Trophoblast cell (in vitro differentiated cells and primary cell): Measurements from ENCODE around the gene VTI1A.

Experiments
- DNase-seq, 2 donors: peaks; one replicate each; pipeline ENCODE4 v3.0.0-alpha.2; 2016
- H2AFZ ChIP-seq: 2 replicates; pipeline ENCODE4 v1.6.1; 2013; ENCODE audit warnings: low read length, moderate library complexity, mild to moderate bottlenecking; ENCODE audit not compliant: insufficient read depth, poor library complexity
- H2AK5ac ChIP-seq: 2 replicates; pipeline ENCODE4 v1.6.1; 2013; ENCODE audit warnings: mild to moderate bottlenecking, low read length
- H2BK120ac ChIP-seq: 2 replicates; pipeline ENCODE4 v1.6.1; 2013; ENCODE audit warnings: low read length, mild to moderate bottlenecking, moderate library complexity; ENCODE audit not compliant: insufficient read depth, poor library complexity
- H2BK12ac ChIP-seq: 2 replicates; pipeline ENCODE4 v1.6.1; 2013; ENCODE audit warnings: mild to moderate bottlenecking, low read length, moderate library complexity
- H2BK5ac ChIP-seq: 2 replicates; pipeline ENCODE4 v1.6.1; 2013; ENCODE audit warnings: low read length, low read depth, moderate library complexity, mild to moderate bottlenecking; ENCODE audit not compliant: poor library complexity
- H3K14ac ChIP-seq: 2 replicates; pipeline ENCODE4 v1.6.1; 2013; ENCODE audit warnings: mild to moderate bottlenecking, low read length
- H3K18ac ChIP-seq: 2 replicates; pipeline ENCODE4 v1.6.1; 2013; ENCODE audit warnings: mild to moderate bottlenecking, low read length
- H3K23ac ChIP-seq: 2 replicates; pipeline ENCODE4 v1.6.1; 2013; ENCODE audit warnings: low read length
- H3K27ac ChIP-seq: 2 replicates; pipeline ENCODE4 v1.5.1; 2013; ENCODE audit warnings: low read depth, mild to moderate bottlenecking, inconsistent platforms, low read length, moderate library complexity
- H3K27me3 ChIP-seq: 2 replicates; pipeline ENCODE4 v1.6.1; 2013; ENCODE audit warnings: inconsistent platforms, mild to moderate bottlenecking, low read length, moderate library complexity; ENCODE audit not compliant: insufficient read depth
- H3K36me3 ChIP-seq, 2 experiments: 1 replicate in 1 of 2; 2 replicates in 1 of 2; pipeline ENCODE4 v1.6.1; 2013; ENCODE audit warnings: low read length in 2 of 2, mild to moderate bottlenecking in 2 of 2, moderate library complexity in 1 of 2; ENCODE audit not compliant: insufficient read depth in 2 of 2, control insufficient read depth in 1 of 2
- H3K4ac ChIP-seq: 2 replicates; pipeline ENCODE4 v1.6.1; 2013; ENCODE audit warnings: low read depth, mild to moderate bottlenecking, low read length, moderate library complexity
- H3K4me1 ChIP-seq, 2 experiments: 1 replicate in 1 of 2; 2 replicates in 1 of 2; pipeline ENCODE4 v1.6.1; 2013; ENCODE audit warnings: low read length in 2 of 2, mild to moderate bottlenecking in 2 of 2, moderate library complexity in 1 of 2; ENCODE audit not compliant: insufficient read depth in 2 of 2, control insufficient read depth in 1 of 2
- H3K4me2 ChIP-seq: 2 replicates; pipeline ENCODE4 v1.6.1; 2013; ENCODE audit warnings: inconsistent platforms, mild to moderate bottlenecking, low read length, moderate library complexity
- H3K4me3 ChIP-seq: 2 replicates; pipeline ENCODE4 v1.5.1; 2013; ENCODE audit warnings: mild to moderate bottlenecking, low read depth, low read length, inconsistent platforms
- H3K79me1 ChIP-seq: one replicate; pipeline ENCODE4 v1.6.1; 2013; ENCODE audit warnings: low read length
- H3K79me2 ChIP-seq: 2 replicates; pipeline ENCODE4 v1.6.1; 2013; ENCODE audit warnings: low read length, mild to moderate bottlenecking; ENCODE audit not compliant: control insufficient read depth, insufficient read depth, poor library complexity
- H3K9ac ChIP-seq: 2 replicates; pipeline ENCODE4 v1.6.1; 2013; ENCODE audit warnings: mild to moderate bottlenecking, low read length
- H3K9me3 ChIP-seq: 2 replicates; pipeline ENCODE4 v1.6.1; 2013; ENCODE audit warnings: low read depth, mild to moderate bottlenecking, control low read depth, inconsistent platforms, low read length; ENCODE audit not compliant: insufficient read depth
- H4K12ac ChIP-seq: 2 replicates; pipeline ENCODE4 v1.6.1; 2013; ENCODE audit warnings: low read depth, mild to moderate bottlenecking, low read length, moderate library complexity
- H4K8ac ChIP-seq: 2 replicates; pipeline ENCODE4 v1.6.1; 2013; ENCODE audit warnings: low read depth, mild to moderate bottlenecking, low read length, moderate library complexity
- H4K91ac ChIP-seq: one replicate; pipeline ENCODE4 v1.6.1; 2013; ENCODE audit warnings: low read depth, mild to moderate bottlenecking, low read length, moderate library complexity
- WGBS: extraction: QIAGEN DNeasy Blood & Tissue Kit; methylation state at CpG from one replicate; pipeline ENCODE4 v1.1.7; 2013; ENCODE audit warnings: missing lambda C conversion rate; ENCODE audit not compliant: insufficient read length, insufficient coverage; ENCODE audit errors: extremely low coverage; 5-methylcytosine and 5-hydroxymethylcytosine counted together

VTI1A gene

GRCh38 chr10:112802411-112803022 is 355.5 kb downstream of the VTI1A start:
- Histone ChIP-seq H2BK5ac (no peak overlapping the region), H2BK120ac (no peak overlapping the region), H3K79me2 (peaks cover 2% of the 10 kb centered on the region), H3K4me1 (peaks cover 28 to 36% of the 10 kb centered on the region in 2 experiments), H3K9me3 (peaks cover 2% of the 10 kb centered on the region), H3K4ac (no peak overlapping the region), H2BK12ac (no peak overlapping the region), H3K23ac (no peak overlapping the region), H4K91ac (no peak overlapping the region), H3K9ac (no peak overlapping the region), H2AK5ac (no peak overlapping the region), H3K27me3 (no peaks in the 10 kb centered on the region), H3K4me3 (no peak overlapping the region), H3K79me1 (peaks cover 31% of the 10 kb centered on the region), H3K27ac (no peak overlapping the region), H4K12ac (no peak overlapping the region), H3K36me3 (peaks cover 0 to 3% of the 10 kb centered on the region in 2 experiments), H3K14ac (no peak overlapping the region), H3K18ac (no peak overlapping the region), H3K4me2 (no peak overlapping the region), H2AFZ (no peak overlapping the region), H4K8ac (no peak overlapping the region)
- DNase-seq, result no peak
- no CpG with 5 or more reads among the region's 5 CpGs for WGBS

GRCh38 chr10:112803961-112804401 is 357.0 kb downstream of the VTI1A start:
- Histone ChIP-seq H4K8ac (peak overlapping the region; percentile 11), H3K4me3 (no peak overlapping the region), H3K4ac (no peak overlapping the region), H3K23ac (no peak overlapping the region), H3K27ac (peak overlapping the region; percentile 67), H2BK12ac (peak overlapping the region; percentile 61), H3K9ac (no peak overlapping the region), H3K14ac (peak overlapping the region; percentile 21), H2BK120ac (peak overlapping the region; percentile 62), H3K79me1 (peaks cover 35% of the 10 kb centered on the region), H3K4me2 (peak overlapping the region; percentile 13), H3K27me3 (no peaks in the 10 kb centered on the region), H3K18ac (peak overlapping the region; percentile 47), H2BK5ac (peak overlapping the region; percentile 65), H4K12ac (no peak overlapping the region), H4K91ac (peak overlapping the region; percentile 65), H2AFZ (no peak overlapping the region), H3K4me1 (peaks cover 31 to 32% of the 10 kb centered on the region in 2 experiments), H3K36me3 (no peaks in the 10 kb centered on the region), H3K79me2 (no peaks in the 10 kb centered on the region), H2AK5ac (peak overlapping the region; percentile 76), H3K9me3 (no peaks in the 10 kb centered on the region)
- no CpG with 5 or more reads among the region's 5 CpGs for WGBS
- DNase-seq, result no peak

GRCh38 chr10:112805254-112805590 is 358.2 kb downstream of the VTI1A start:
- no peak overlapping the region for H3K23ac ChIP-seq
- no peak overlapping the region for H4K12ac ChIP-seq
- no peak overlapping the region for H3K9ac ChIP-seq
- peaks cover 37 to 40% of the 10 kb centered on the region in 2 experiments for H3K4me1 ChIP-seq
- no peaks in the 10 kb centered on the region for H3K9me3 ChIP-seq
- no peaks in the 10 kb centered on the region for H3K27me3 ChIP-seq
- H3K36me3 ChIP-seq, result no peaks in the 10 kb centered on the region
- no peak overlapping the region for H3K4ac ChIP-seq
- H3K4me2 ChIP-seq, result no peak overlapping the region
- H3K79me2 ChIP-seq, result no peaks in the 10 kb centered on the region
- H2AK5ac ChIP-seq, result no peak overlapping the region
- H4K8ac ChIP-seq, result no peak overlapping the region
- H4K91ac ChIP-seq, result peak overlapping the region; percentile 56
- H3K14ac ChIP-seq, result no peak overlapping the region
- peaks cover 42% of the 10 kb centered on the region for H3K79me1 ChIP-seq
- no peak overlapping the region for H3K27ac ChIP-seq
- no peak overlapping the region for H2BK120ac ChIP-seq
- DNase-seq, result no peak
- H3K18ac ChIP-seq, result no peak overlapping the region
- no peak overlapping the region for H2AFZ ChIP-seq
- H3K4me3 ChIP-seq, result no peak overlapping the region
- H2BK5ac ChIP-seq, result no peak overlapping the region
- no CpG with 5 or more reads among the region's 4 CpGs for WGBS
- no peak overlapping the region for H2BK12ac ChIP-seq

GRCh38 chr10:112805701-112806100 is 358.7 kb downstream of the VTI1A start:
- Histone ChIP-seq H3K14ac (peak overlapping the region; percentile 79), H2AK5ac (peak overlapping the region; percentile 91), H2BK5ac (peak overlapping the region; percentile 42), H4K91ac (peak overlapping the region; percentile 74), H2AFZ (no peak overlapping the region), H3K4me2 (no peak overlapping the region), H3K4me3 (no peak overlapping the region), H3K27me3 (no peaks in the 10 kb centered on the region), H3K4ac (no peak overlapping the region), H3K4me1 (peaks cover 40 to 44% of the 10 kb centered on the region in 2 experiments), H3K36me3 (no peaks in the 10 kb centered on the region), H2BK12ac (peak overlapping the region; percentile 52), H4K12ac (no peak overlapping the region), H2BK120ac (peak overlapping the region; percentile 94), H3K9me3 (no peaks in the 10 kb centered on the region), H3K79me2 (peaks cover 2% of the 10 kb centered on the region), H3K27ac (peak overlapping the region; percentile 66), H3K23ac (no peak overlapping the region), H3K79me1 (peaks cover 45% of the 10 kb centered on the region), H4K8ac (peak overlapping the region; percentile 21), H3K18ac (no peak overlapping the region), H3K9ac (no peak overlapping the region)
- WGBS, result no CpG with 5 or more reads among the region's 6 CpGs
- peak in 1 of 2 donors; percentile 47 for DNase-seq
